ENCODE data around the gene CYB5R4. TPM values are rescaled to one million over a fixed set of nuclear protein-coding genes. Genes with fewer than 3 reads are reported as not detected.

Gene CYB5R4
- total RNA-seq, 1 experiment from 2014 or later, result 12.5 TPM

DNA sequence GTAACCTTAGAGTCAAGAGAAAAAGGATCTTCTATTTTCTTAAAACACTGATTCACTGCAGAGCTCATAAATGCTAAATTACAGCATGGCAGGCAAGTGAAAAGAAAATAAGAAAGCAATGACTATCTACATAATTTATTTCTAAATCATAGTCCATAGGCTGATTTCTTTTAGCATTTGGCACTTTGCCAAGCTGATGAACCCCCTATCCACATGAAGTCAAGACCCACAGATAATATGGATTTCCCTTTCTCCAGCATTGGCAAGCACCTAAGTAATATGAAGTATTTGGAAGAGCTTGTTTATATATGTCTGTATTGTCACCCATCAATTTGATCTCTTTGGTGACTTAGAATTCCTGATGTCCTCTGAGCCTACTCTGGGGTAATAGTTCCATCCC is 126.2 kb downstream of the CYB5R4 start:
- DNase-seq (ENCODE audit: low spot score) (no peak), ATAC-seq (no peak)
- TF ChIP-seq, protein P1, sequence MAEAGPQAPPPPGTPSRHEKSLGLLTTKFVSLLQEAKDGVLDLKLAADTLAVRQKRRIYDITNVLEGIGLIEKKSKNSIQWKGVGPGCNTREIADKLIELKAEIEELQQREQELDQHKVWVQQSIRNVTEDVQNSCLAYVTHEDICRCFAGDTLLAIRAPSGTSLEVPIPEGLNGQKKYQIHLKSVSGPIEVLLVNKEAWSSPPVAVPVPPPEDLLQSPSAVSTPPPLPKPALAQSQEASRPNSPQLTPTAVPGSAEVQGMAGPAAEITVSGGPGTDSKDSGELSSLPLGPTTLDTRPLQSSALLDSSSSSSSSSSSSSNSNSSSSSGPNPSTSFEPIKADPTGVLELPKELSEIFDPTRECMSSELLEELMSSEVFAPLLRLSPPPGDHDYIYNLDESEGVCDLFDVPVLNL (CRISPR knock-in tag; IDR thresholded peaks at IDR 0.05; ENCODE audit: borderline replicate concordance, low read depth), result no peak
- TF ChIP-seq SMAD3 (CRISPR knock-in tag; IDR thresholded peaks at IDR 0.05; ENCODE audit: borderline replicate concordance) (no peak), NR2C2 (CRISPR knock-in tag; IDR thresholded peaks at IDR 0.05) (no peak), RORB (CRISPR knock-in tag; IDR thresholded peaks at IDR 0.05) (no peak), CBFB (CRISPR knock-in tag; IDR thresholded peaks at IDR 0.05; ENCODE audit: low read depth) (no peak)
- TF ChIP-seq, protein P2, sequence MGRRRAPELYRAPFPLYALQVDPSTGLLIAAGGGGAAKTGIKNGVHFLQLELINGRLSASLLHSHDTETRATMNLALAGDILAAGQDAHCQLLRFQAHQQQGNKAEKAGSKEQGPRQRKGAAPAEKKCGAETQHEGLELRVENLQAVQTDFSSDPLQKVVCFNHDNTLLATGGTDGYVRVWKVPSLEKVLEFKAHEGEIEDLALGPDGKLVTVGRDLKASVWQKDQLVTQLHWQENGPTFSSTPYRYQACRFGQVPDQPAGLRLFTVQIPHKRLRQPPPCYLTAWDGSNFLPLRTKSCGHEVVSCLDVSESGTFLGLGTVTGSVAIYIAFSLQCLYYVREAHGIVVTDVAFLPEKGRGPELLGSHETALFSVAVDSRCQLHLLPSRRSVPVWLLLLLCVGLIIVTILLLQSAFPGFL (CRISPR knock-in tag; IDR thresholded peaks at IDR 0.05; ENCODE audit: borderline replicate concordance), result no peak
- peaks cover 18% of the 10 kb centered on the region for H3K9me3 Mint-ChIP-seq
- ChIA-PET CTCF (no interaction called here), POLR2A (no interaction called here)
- H3K27me3 Mint-ChIP-seq (ENCODE audit: low read depth), result no peaks in the 10 kb centered on the region
- H3K36me3 Mint-ChIP-seq, result peaks cover 4% of the 10 kb centered on the region; the same call in 1 of the 2 replicates
- peaks cover 3% of the 10 kb centered on the region for H3K4me1 Mint-ChIP-seq
- no peak overlapping the region for H3K27ac Mint-ChIP-seq
- H3K4me3 Mint-ChIP-seq, result no peak overlapping the region

DNA sequence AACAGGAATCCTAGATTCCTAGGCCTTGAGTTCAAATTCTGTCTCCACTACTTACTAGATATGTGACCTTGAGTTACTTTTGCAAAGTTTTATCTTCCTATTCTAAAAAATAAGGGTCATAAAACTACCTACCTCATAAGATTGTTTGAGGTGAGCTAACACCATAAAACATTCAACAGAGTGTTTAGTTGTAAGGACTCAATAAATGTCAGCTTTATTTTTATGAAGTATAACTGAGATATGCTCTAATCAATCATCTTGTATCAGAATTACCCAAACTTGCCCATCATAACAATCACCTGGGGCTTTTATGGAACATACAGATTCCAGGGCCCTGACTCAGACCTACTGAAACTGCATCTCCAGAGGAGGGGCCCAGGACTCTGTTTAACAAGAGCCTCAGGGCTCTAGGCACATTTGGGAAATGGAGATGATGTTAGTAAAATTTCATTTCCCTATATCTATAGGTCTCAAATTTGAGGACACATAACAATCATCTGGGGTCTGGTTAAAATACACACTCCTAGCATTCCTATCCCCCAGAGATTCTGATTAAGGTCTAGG is 138.6 kb downstream of the CYB5R4 start:
- TF ChIP-seq, protein P3, sequence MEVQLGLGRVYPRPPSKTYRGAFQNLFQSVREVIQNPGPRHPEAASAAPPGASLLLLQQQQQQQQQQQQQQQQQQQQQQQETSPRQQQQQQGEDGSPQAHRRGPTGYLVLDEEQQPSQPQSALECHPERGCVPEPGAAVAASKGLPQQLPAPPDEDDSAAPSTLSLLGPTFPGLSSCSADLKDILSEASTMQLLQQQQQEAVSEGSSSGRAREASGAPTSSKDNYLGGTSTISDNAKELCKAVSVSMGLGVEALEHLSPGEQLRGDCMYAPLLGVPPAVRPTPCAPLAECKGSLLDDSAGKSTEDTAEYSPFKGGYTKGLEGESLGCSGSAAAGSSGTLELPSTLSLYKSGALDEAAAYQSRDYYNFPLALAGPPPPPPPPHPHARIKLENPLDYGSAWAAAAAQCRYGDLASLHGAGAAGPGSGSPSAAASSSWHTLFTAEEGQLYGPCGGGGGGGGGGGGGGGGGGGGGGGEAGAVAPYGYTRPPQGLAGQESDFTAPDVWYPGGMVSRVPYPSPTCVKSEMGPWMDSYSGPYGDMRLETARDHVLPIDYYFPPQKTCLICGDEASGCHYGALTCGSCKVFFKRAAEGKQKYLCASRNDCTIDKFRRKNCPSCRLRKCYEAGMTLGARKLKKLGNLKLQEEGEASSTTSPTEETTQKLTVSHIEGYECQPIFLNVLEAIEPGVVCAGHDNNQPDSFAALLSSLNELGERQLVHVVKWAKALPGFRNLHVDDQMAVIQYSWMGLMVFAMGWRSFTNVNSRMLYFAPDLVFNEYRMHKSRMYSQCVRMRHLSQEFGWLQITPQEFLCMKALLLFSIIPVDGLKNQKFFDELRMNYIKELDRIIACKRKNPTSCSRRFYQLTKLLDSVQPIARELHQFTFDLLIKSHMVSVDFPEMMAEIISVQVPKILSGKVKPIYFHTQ (CRISPR knock-in tag; IDR thresholded peaks at IDR 0.05), result no peak
- TF ChIP-seq, protein P4, sequence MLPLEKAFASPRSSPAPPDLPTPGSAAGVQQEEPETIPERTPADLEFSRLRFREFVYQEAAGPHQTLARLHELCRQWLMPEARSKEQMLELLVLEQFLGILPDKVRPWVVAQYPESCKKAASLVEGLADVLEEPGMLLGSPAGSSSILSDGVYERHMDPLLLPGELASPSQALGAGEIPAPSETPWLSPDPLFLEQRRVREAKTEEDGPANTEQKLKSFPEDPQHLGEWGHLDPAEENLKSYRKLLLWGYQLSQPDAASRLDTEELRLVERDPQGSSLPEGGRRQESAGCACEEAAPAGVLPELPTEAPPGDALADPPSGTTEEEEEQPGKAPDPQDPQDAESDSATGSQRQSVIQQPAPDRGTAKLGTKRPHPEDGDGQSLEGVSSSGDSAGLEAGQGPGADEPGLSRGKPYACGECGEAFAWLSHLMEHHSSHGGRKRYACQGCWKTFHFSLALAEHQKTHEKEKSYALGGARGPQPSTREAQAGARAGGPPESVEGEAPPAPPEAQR (CRISPR knock-in tag; IDR thresholded peaks at IDR 0.05), result no peak
- TF ChIP-seq NFYB (CRISPR knock-in tag; conservative IDR thresholded peaks at IDR 0.05; ENCODE audit: low read depth) (no peak), CBFB (CRISPR knock-in tag; IDR thresholded peaks at IDR 0.05; ENCODE audit: low read depth) (no peak), ZNF121 (CRISPR knock-in tag; IDR thresholded peaks at IDR 0.05) (no peak), CREM (CRISPR knock-in tag; IDR thresholded peaks at IDR 0.05) (no peak), SMAD3 (CRISPR knock-in tag; IDR thresholded peaks at IDR 0.05; ENCODE audit: borderline replicate concordance) (no peak), NR1H2 (CRISPR knock-in tag; IDR thresholded peaks at IDR 0.05) (no peak), HMGA2 (CRISPR knock-in tag; IDR thresholded peaks at IDR 0.05) (no peak), NR3C1 (CRISPR knock-in tag; conservative IDR thresholded peaks at IDR 0.05; ENCODE audit: low read depth) (no peak), NFATC4 (CRISPR knock-in tag; IDR thresholded peaks at IDR 0.05) (no peak), ZNF396 (CRISPR knock-in tag; IDR thresholded peaks at IDR 0.05; ENCODE audit: borderline replicate concordance) (no peak)
- peaks cover 30% of the 10 kb centered on the region for H3K4me1 Mint-ChIP-seq

DNA sequence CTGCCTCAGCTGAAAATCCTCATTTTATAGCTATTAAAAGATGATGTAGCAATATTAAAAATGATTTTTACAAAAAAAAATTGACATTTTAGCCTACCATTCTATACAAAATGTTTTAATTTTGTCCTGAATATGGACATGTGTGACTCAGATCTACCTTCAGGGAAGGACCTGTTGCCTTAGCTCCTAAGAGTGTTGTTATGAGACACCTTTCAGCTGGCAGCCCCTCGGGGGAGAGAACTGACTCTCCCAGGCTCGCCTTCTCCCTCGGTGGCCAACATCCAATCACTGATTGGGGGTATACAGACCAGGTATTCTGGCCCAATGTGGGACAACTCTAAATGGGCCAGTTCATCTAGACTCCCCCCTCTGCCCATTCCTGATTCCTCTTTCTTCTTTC is 141.6 kb downstream of the CYB5R4 start:
- ChIA-PET CTCF (no interaction called here), POLR2A (no interaction called here)
- DNase-seq (ENCODE audit: low spot score) (no peak), ATAC-seq (no peak)
- H3K4me3 Mint-ChIP-seq, result no peak overlapping the region
- H3K36me3 Mint-ChIP-seq, result peaks cover 11% of the 10 kb centered on the region
- H3K27ac Mint-ChIP-seq, result no peak overlapping the region
- H3K27me3 Mint-ChIP-seq (ENCODE audit: low read depth), result no peaks in the 10 kb centered on the region
- H3K9me3 Mint-ChIP-seq, result peaks cover 12% of the 10 kb centered on the region
- peaks cover 30% of the 10 kb centered on the region for H3K4me1 Mint-ChIP-seq
- TF ChIP-seq, protein P5, sequence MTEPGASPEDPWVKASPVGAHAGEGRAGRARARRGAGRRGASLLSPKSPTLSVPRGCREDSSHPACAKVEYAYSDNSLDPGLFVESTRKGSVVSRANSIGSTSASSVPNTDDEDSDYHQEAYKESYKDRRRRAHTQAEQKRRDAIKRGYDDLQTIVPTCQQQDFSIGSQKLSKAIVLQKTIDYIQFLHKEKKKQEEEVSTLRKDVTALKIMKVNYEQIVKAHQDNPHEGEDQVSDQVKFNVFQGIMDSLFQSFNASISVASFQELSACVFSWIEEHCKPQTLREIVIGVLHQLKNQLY (CRISPR knock-in tag; IDR thresholded peaks at IDR 0.05), result no peak
- TF ChIP-seq, protein P6, sequence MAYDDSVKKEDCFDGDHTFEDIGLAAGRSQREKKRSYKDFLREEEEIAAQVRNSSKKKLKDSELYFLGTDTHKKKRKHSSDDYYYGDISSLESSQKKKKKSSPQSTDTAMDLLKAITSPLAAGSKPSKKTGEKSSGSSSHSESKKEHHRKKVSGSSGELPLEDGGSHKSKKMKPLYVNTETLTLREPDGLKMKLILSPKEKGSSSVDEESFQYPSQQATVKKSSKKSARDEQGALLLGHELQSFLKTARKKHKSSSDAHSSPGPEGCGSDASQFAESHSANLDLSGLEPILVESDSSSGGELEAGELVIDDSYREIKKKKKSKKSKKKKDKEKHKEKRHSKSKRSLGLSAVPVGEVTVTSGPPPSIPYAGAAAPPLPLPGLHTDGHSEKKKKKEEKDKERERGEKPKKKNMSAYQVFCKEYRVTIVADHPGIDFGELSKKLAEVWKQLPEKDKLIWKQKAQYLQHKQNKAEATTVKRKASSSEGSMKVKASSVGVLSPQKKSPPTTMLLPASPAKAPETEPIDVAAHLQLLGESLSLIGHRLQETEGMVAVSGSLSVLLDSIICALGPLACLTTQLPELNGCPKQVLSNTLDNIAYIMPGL (CRISPR knock-in tag; IDR thresholded peaks at IDR 0.05), result no peak
- TF ChIP-seq CREB1 (CRISPR knock-in tag; IDR thresholded peaks at IDR 0.05) (no peak), PRRX2 (CRISPR knock-in tag; IDR thresholded peaks at IDR 0.05) (no peak)
- TF ChIP-seq, protein P7, sequence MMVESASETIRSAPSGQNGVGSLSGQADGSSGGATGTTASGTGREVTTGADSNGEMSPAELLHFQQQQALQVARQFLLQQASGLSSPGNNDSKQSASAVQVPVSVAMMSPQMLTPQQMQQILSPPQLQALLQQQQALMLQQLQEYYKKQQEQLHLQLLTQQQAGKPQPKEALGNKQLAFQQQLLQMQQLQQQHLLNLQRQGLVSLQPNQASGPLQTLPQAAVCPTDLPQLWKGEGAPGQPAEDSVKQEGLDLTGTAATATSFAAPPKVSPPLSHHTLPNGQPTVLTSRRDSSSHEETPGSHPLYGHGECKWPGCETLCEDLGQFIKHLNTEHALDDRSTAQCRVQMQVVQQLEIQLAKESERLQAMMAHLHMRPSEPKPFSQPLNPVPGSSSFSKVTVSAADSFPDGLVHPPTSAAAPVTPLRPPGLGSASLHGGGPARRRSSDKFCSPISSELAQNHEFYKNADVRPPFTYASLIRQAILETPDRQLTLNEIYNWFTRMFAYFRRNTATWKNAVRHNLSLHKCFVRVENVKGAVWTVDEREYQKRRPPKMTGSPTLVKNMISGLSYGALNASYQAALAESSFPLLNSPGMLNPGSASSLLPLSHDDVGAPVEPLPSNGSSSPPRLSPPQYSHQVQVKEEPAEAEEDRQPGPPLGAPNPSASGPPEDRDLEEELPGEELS (CRISPR knock-in tag; IDR thresholded peaks at IDR 0.05), result no peak

More for the DNA sequence above, 138.6 kb downstream of the CYB5R4 start:
- ATAC-seq (no peak), DNase-seq (ENCODE audit: low spot score) (no peak)
- H3K27me3 Mint-ChIP-seq (ENCODE audit: low read depth), result no peaks in the 10 kb centered on the region; the same call in 1 of the 2 replicates
- peaks cover 36% of the 10 kb centered on the region for H3K9me3 Mint-ChIP-seq
- H3K4me3 Mint-ChIP-seq, result no peak overlapping the region
- H3K36me3 Mint-ChIP-seq, result peaks cover 32% of the 10 kb centered on the region
- ChIA-PET POLR2A (no interaction called here), CTCF (no interaction called here)
- no peak overlapping the region for H3K27ac Mint-ChIP-seq
